SU-DHL-6 (cell line): ENCODE measurements around the gene SPOCK1.

Experiments
- H2AFZ ChIP-seq: fragments of 200-600 bp; sonication (generic); 2 replicates; pipeline ENCODE4 v1.6.1; 2014; ENCODE audit warnings: low read depth, mild to moderate bottlenecking, moderate library complexity, mixed read lengths, antibody characterized with exemption, low read length; ENCODE audit not compliant: severe bottlenecking
- H3F3A ChIP-seq: fragments of 200-600 bp; shearing (Covaris generic); 2 replicates; pipeline ENCODE4 v1.6.0; 2016; ENCODE audit warnings: antibody characterized with exemption, mild to moderate bottlenecking; ENCODE audit not compliant: insufficient read depth
- H3K27ac ChIP-seq: fragments of 200-600 bp; sonication (generic); 2 replicates; pipeline ENCODE4 v1.5.1; 2016; ENCODE audit warnings: low read depth, mild to moderate bottlenecking, low read length, moderate library complexity, mixed read lengths
- H3K27me3 ChIP-seq: fragments of 200-600 bp; sonication (generic), shearing (Covaris generic); 2 replicates; pipeline ENCODE4 v1.6.0; 2014; ENCODE audit warnings: mild to moderate bottlenecking, low read length
- H3K36me3 ChIP-seq: fragments of 200-600 bp; sonication (generic); 2 replicates; pipeline ENCODE4 v1.6.1; 2014; ENCODE audit warnings: mild to moderate bottlenecking, low read length, mixed read lengths
- H3K4me2 ChIP-seq: fragments of 300-600, 200-600 bp; shearing (Covaris generic), sonication (generic); 2 replicates; pipeline ENCODE4 v1.6.0; 2014; ENCODE audit warnings: low read length, low read depth, mild to moderate bottlenecking; ENCODE audit not compliant: poor library complexity, severe bottlenecking
- H3K4me3 ChIP-seq: fragments of 200-600 bp; sonication (generic); 2 replicates; pipeline ENCODE4 v1.5.1; 2014; ENCODE audit warnings: antibody characterized with exemption, low read length, mild to moderate bottlenecking, mixed read lengths; ENCODE audit not compliant: insufficient read depth, poor library complexity, severe bottlenecking
- H3K79me2 ChIP-seq: fragments of 200-600 bp; sonication (generic); 2 replicates; pipeline ENCODE4 v1.6.1; 2014; ENCODE audit warnings: mild to moderate bottlenecking, low read length, moderate library complexity; ENCODE audit not compliant: insufficient read depth
- H3K9ac ChIP-seq: fragments of 200-600 bp; sonication (generic); 2 replicates; pipeline ENCODE4 v1.7.0; 2014; ENCODE audit warnings: mild to moderate bottlenecking, low read length
- H3K9me2 ChIP-seq: fragments of 200-600 bp; sonication (generic); replicated peaks from 2 replicates; pipeline ENCODE4 v1.6.1; 2014; ENCODE audit warnings: low read length; ENCODE audit not compliant: insufficient read depth
- H3K9me3 ChIP-seq: fragments of 200-600 bp; sonication (generic); 2 replicates; pipeline ENCODE4 v1.6.1; 2014; ENCODE audit warnings: low read length, mixed read lengths; ENCODE audit not compliant: insufficient read depth
- H4K20me1 ChIP-seq: fragments of 200-600 bp; sonication (generic); 2 replicates; pipeline ENCODE4 v1.6.1; 2014; ENCODE audit warnings: low read depth, mild to moderate bottlenecking, antibody characterized with exemption, low read length, moderate library complexity, mixed read lengths
- CTCF ChIP-seq: fragments of 200-600 bp; sonication (generic); IDR thresholded peaks from one replicate; pipeline ENCODE4 v1.5.1; 2017; ENCODE audit warnings: antibody characterized with exemption, mild to moderate bottlenecking, low read length, moderate library complexity; ENCODE audit not compliant: insufficient read depth, poor library complexity, severe bottlenecking
- EZH2phosphoT487 ChIP-seq: fragments of 200-600 bp; sonication (generic), shearing (Covaris generic); conservative IDR thresholded peaks from 2 replicates; pipeline ENCODE4 v1.6.1; 2018; ENCODE audit warnings: mild to moderate bottlenecking, antibody characterized with exemption, low read length, moderate library complexity, mixed read lengths

Gene SPOCK1

GRCh38 chr5:137101544-137101943 is 397.6 kb downstream of the SPOCK1 start:
- Histone ChIP-seq H3K27ac (no peak overlapping the region), H3K9ac (no peak overlapping the region), H3K9me2 (no peaks in the 10 kb centered on the region), H3K27me3 (no peaks in the 10 kb centered on the region), H3K4me2 (no peak overlapping the region), H4K20me1 (no peaks in the 10 kb centered on the region), H2AFZ (no peak overlapping the region), H3K9me3 (no peaks in the 10 kb centered on the region), H3K4me3 (no peak overlapping the region), H3F3A (no peaks in the 10 kb centered on the region), H3K79me2 (no peaks in the 10 kb centered on the region), H3K36me3 (no peaks in the 10 kb centered on the region)
- TF ChIP-seq CTCF: no peak
- no peak for TF ChIP-seq EZH2phosphoT487

- Histone ChIP-seq H3K9ac (no peak overlapping the region), H3K27me3 (no peaks in the 10 kb centered on the region), H3K36me3 (no peaks in the 10 kb centered on the region), H3F3A (no peaks in the 10 kb centered on the region), H3K27ac (no peak overlapping the region), H3K4me3 (no peak overlapping the region), H2AFZ (no peak overlapping the region), H3K9me2 (no peaks in the 10 kb centered on the region), H3K79me2 (no peaks in the 10 kb centered on the region), H3K4me2 (no peak overlapping the region), H4K20me1 (no peaks in the 10 kb centered on the region), H3K9me3 (no peaks in the 10 kb centered on the region)
- TF ChIP-seq EZH2phosphoT487 (no peak), CTCF (no peak)
Measured at GRCh38 chr5:137099651-137100050, 399.5 kb downstream of the SPOCK1 start.

- no peak overlapping the region for H3K4me2 ChIP-seq
- H3K27me3 ChIP-seq: no peaks in the 10 kb centered on the region
- TF ChIP-seq CTCF: no peak
- TF ChIP-seq EZH2phosphoT487: no peak
- no peaks in the 10 kb centered on the region for H3F3A ChIP-seq
- no peaks in the 10 kb centered on the region for H4K20me1 ChIP-seq
- no peak overlapping the region for H3K4me3 ChIP-seq
- H3K36me3 ChIP-seq: no peaks in the 10 kb centered on the region
- H3K9me2 ChIP-seq: no peaks in the 10 kb centered on the region
- no peak overlapping the region for H2AFZ ChIP-seq
- H3K79me2 ChIP-seq: no peaks in the 10 kb centered on the region
- H3K27ac ChIP-seq: no peak overlapping the region
- no peak overlapping the region for H3K9ac ChIP-seq
- no peaks in the 10 kb centered on the region for H3K9me3 ChIP-seq
Measured at GRCh38 chr5:137098663-137099062, 400.5 kb downstream of the SPOCK1 start.

- Histone ChIP-seq H3K27me3 (no peaks in the 10 kb centered on the region), H3K4me2 (no peak overlapping the region), H3K9me2 (no peaks in the 10 kb centered on the region), H3K9ac (no peak overlapping the region), H3K4me3 (no peak overlapping the region), H3F3A (no peaks in the 10 kb centered on the region), H4K20me1 (no peaks in the 10 kb centered on the region), H3K36me3 (no peaks in the 10 kb centered on the region), H3K27ac (no peak overlapping the region), H2AFZ (no peak overlapping the region), H3K9me3 (no peaks in the 10 kb centered on the region), H3K79me2 (no peaks in the 10 kb centered on the region)
- TF ChIP-seq EZH2phosphoT487 (no peak), CTCF (no peak)
Measured at GRCh38 chr5:137098238-137098637, 400.9 kb downstream of the SPOCK1 start.
